A673 (cell line): ENCODE results near the gene STAB1. TPM values are rescaled to one million over a fixed set of nuclear protein-coding genes. Genes with fewer than 3 reads are reported as not detected.
A peak's percentile ranks its signal among the peaks of the same experiment; 100 is the strongest.

Experiments used
- BruUV-seq: library from RNA; stranded (reverse); fragments of 400-500 nt; replicated peaks from 2 replicates; lab custom pipeline; 2021; lab: Mats Ljungman, UMichigan
- CTCF ChIA-PET: fragments of 300-600 bp; sonication (Branson Sonifier 250); formaldehyde crosslinking; loops from one replicate; lab custom pipeline; 2022; ENCODE audit warnings: antibody characterized with exemption; lab: Charles Lee
- POLR2A ChIA-PET: fragments of 300-600 bp; sonication (Branson Sonifier 250); formaldehyde crosslinking; loops from one replicate; lab custom pipeline; 2022; ENCODE audit warnings: antibody characterized with exemption; ENCODE audit not compliant: low non-redundant PET; lab: Charles Lee
- DNase-seq: peaks from one replicate; pipeline ENCODE4 v3.0.0-alpha.2; 2015; ENCODE audit warnings: low spot score
- H3K27ac ChIP-seq: fragments of 200-600 bp; sonication (generic); 2 replicates; pipeline ENCODE4 v1.5.1; 2016; ENCODE audit warnings: mixed run types, low read depth, mild to moderate bottlenecking, mixed read lengths, antibody characterized with exemption, low read length; ENCODE audit not compliant: poor library complexity, severe bottlenecking
- H3K27me3 ChIP-seq: fragments of 200-600 bp; sonication (generic); replicated peaks from 2 replicates; pipeline ENCODE4 v1.6.1; 2017; ENCODE audit warnings: mixed run types, low read depth, mild to moderate bottlenecking, mixed read lengths, antibody characterized with exemption, low read length; ENCODE audit not compliant: insufficient read depth, poor library complexity
- H3K36me3 ChIP-seq: fragments of 200-600 bp; sonication (generic); 2 replicates; pipeline ENCODE4 v1.6.1; 2016; ENCODE audit warnings: mixed run types, mild to moderate bottlenecking, mixed read lengths, antibody characterized with exemption, low read length; ENCODE audit not compliant: insufficient read depth, poor library complexity, severe bottlenecking
- H3K4me1 ChIP-seq: fragments of 200-600 bp; sonication (generic); 2 replicates; pipeline ENCODE4 v1.6.1; 2017; ENCODE audit warnings: mixed run types, mild to moderate bottlenecking, mixed read lengths, antibody characterized with exemption, low read length; ENCODE audit not compliant: insufficient read depth, poor library complexity, severe bottlenecking
- H3K4me3 ChIP-seq: fragments of 200-600 bp; sonication (generic); 2 replicates; pipeline ENCODE4 v1.5.1; 2016; ENCODE audit warnings: low read depth, mixed run types, mild to moderate bottlenecking, mixed read lengths, low read length; ENCODE audit not compliant: poor library complexity, severe bottlenecking
- H3K9me3 ChIP-seq: fragments of 200-600 bp; sonication (generic); 2 replicates; pipeline ENCODE4 v1.6.1; 2016; ENCODE audit warnings: mixed run types, low read depth, mild to moderate bottlenecking, mixed read lengths, antibody characterized with exemption, low read length; ENCODE audit not compliant: poor library complexity, severe bottlenecking
- CTCF ChIP-seq: fragments of 300-800, 200-600 bp; sonication (generic); conservative IDR thresholded peaks from 2 replicates; pipeline ENCODE4 v1.5.1; 2017; ENCODE audit warnings: low read depth, mild to moderate bottlenecking, antibody characterized with exemption, low read length, moderate library complexity, mixed read lengths
- EZH2 ChIP-seq: fragments of 200-600 bp; sonication (generic); IDR thresholded peaks from 2 replicates; pipeline ENCODE4 v1.6.1; 2017; ENCODE audit warnings: borderline replicate concordance, low read depth, mild to moderate bottlenecking, mixed read lengths, antibody characterized with exemption, low read length; ENCODE audit not compliant: poor library complexity, severe bottlenecking
- intact Hi-C: fragments of 100-400 bp; cut with micrococcal nuclease; formaldehyde crosslinking; loops from one replicate; pipeline ENCODE4 v1.10.0; 2022; ENCODE audit not compliant: unreplicated experiment
- total RNA-seq: library from RNA; stranded (reverse); gene quantifications from 2 replicates; pipeline ENCODE4 v1.2.3, GENCODE V29; 2021

STAB1 gene
- total RNA-seq, 1 experiment from 2014 or later, result 0.41 TPM

GRCh38 chr3:52546111-52546901, 51.2 kb downstream of the STAB1 start:
- Histone ChIP-seq H3K9me3 (no peaks in the 10 kb centered on the region), H3K4me1 (no peaks in the 10 kb centered on the region), H3K36me3 (peaks cover 12% of the 10 kb centered on the region), H3K27me3 (no peaks in the 10 kb centered on the region), H3K4me3 (no peak overlapping the region), H3K27ac (no peak overlapping the region)
- intact Hi-C loops, result no loop called here
- TF ChIP-seq CTCF (no peak), EZH2 (no peak)
- ChIA-PET POLR2A (no interaction called here), CTCF (no interaction called here)
- DNase-seq, result no peak
- TSS peak; percentile 43 for BruUV-seq

- no peak for TF ChIP-seq EZH2
- no peak for TF ChIP-seq CTCF
- POLR2A ChIA-PET, result no interaction called here
- Histone ChIP-seq H3K4me3 (no peak overlapping the region), H3K27me3 (no peaks in the 10 kb centered on the region), H3K36me3 (peaks cover 9% of the 10 kb centered on the region), H3K4me1 (no peaks in the 10 kb centered on the region), H3K9me3 (no peaks in the 10 kb centered on the region), H3K27ac (no peak overlapping the region)
- no TSS peak for BruUV-seq
- no peak for DNase-seq
- intact Hi-C loops, result no loop called here
- CTCF ChIA-PET, result no interaction called here
These were observed 52.0 kb downstream of the STAB1 start for GRCh38 chr3:52547143-52547542.

- CTCF ChIA-PET, result no interaction called here
- BruUV-seq, result no TSS peak
- no peaks in the 10 kb centered on the region for H3K27me3 ChIP-seq
- no peak overlapping the region for H3K4me3 ChIP-seq
- H3K27ac ChIP-seq, result no peak overlapping the region
- DNase-seq, result no peak
- H3K9me3 ChIP-seq, result no peaks in the 10 kb centered on the region
- intact Hi-C loops, result no loop called here
- TF ChIP-seq EZH2, result no peak
- TF ChIP-seq CTCF, result no peak
- POLR2A ChIA-PET, result no interaction called here
- peaks cover 9% of the 10 kb centered on the region for H3K36me3 ChIP-seq
- H3K4me1 ChIP-seq, result no peaks in the 10 kb centered on the region
These were observed 56.0 kb downstream of the STAB1 start for GRCh38 chr3:52551118-52551517.
